Endothelial cell (in vitro differentiated cells): ENCODE data around the gene PPIG. TPM values are rescaled to one million over a fixed set of nuclear protein-coding genes. Genes with fewer than 3 reads are reported as not detected.
"Not testable (repeated sequence)": the region's sequence is repeated elsewhere in the genome, so short reads cannot be mapped to it uniquely, and the experiment has no call there.

Source experiments
- DNase-seq: peaks from one replicate; pipeline ENCODE4 v3.0.0; 2021; ENCODE audit warnings: low spot score
- H3K27ac Mint-ChIP-seq: one replicate; pipeline ENCODE4 v1.8.0; 2021; ENCODE audit warnings: mixed read lengths, inconsistent platforms; ENCODE audit not compliant: unreplicated experiment
- H3K27me3 Mint-ChIP-seq: one replicate; pipeline ENCODE4 v1.8.0; 2021; ENCODE audit warnings: mild to moderate bottlenecking, moderate library complexity, mixed read lengths, inconsistent platforms; ENCODE audit not compliant: unreplicated experiment
- H3K36me3 Mint-ChIP-seq: one replicate; pipeline ENCODE4 v1.8.0; 2021; ENCODE audit warnings: mild to moderate bottlenecking, low read depth, mixed read lengths, inconsistent platforms; ENCODE audit not compliant: unreplicated experiment
- H3K4me1 Mint-ChIP-seq: one replicate; pipeline ENCODE4 v1.8.0; 2021; ENCODE audit warnings: mild to moderate bottlenecking, mixed read lengths, inconsistent platforms; ENCODE audit not compliant: unreplicated experiment
- H3K4me3 Mint-ChIP-seq: one replicate; pipeline ENCODE4 v1.8.0; 2021; ENCODE audit warnings: mild to moderate bottlenecking, mixed read lengths, inconsistent platforms; ENCODE audit not compliant: unreplicated experiment
- H3K9me3 Mint-ChIP-seq: one replicate; pipeline ENCODE4 v1.8.0; 2021; ENCODE audit warnings: mixed read lengths, inconsistent platforms; ENCODE audit not compliant: unreplicated experiment
- long read RNA-seq: library from polyadenylated mRNA; unstranded; transcript quantifications from one replicate; pipeline ENCODE4 v2.0.0, GENCODE V29; 2020; ENCODE audit not compliant: unreplicated experiment
- total RNA-seq: library from RNA; stranded (reverse); fragmentation: NEBNext Ultra II Directional; extraction: Animal tissue kit (Norgen Biotek cat#: 25700); gene quantifications from one replicate; pipeline ENCODE4 v1.2.1, GENCODE V29; 2021; ENCODE audit not compliant: unreplicated experiment
- TF ChIP-seq, protein P1 (sequence below): fragments of 200-600 bp; sonication (generic); IDR thresholded peaks from one replicate; pipeline ENCODE4 v1.5.0; 2021; ENCODE audit warnings: antibody characterized with exemption; ENCODE audit not compliant: unreplicated experiment

Gene PPIG
- total RNA-seq = 50.8 TPM
- long read RNA-seq, full-length matches to known transcripts = 12 of 33 reads
- long read RNA-seq, partial matches to known transcripts = 15 of 33 reads
- long read RNA-seq, other reads (novel, unspliced or antisense) = 6 of 33 reads

DNA sequence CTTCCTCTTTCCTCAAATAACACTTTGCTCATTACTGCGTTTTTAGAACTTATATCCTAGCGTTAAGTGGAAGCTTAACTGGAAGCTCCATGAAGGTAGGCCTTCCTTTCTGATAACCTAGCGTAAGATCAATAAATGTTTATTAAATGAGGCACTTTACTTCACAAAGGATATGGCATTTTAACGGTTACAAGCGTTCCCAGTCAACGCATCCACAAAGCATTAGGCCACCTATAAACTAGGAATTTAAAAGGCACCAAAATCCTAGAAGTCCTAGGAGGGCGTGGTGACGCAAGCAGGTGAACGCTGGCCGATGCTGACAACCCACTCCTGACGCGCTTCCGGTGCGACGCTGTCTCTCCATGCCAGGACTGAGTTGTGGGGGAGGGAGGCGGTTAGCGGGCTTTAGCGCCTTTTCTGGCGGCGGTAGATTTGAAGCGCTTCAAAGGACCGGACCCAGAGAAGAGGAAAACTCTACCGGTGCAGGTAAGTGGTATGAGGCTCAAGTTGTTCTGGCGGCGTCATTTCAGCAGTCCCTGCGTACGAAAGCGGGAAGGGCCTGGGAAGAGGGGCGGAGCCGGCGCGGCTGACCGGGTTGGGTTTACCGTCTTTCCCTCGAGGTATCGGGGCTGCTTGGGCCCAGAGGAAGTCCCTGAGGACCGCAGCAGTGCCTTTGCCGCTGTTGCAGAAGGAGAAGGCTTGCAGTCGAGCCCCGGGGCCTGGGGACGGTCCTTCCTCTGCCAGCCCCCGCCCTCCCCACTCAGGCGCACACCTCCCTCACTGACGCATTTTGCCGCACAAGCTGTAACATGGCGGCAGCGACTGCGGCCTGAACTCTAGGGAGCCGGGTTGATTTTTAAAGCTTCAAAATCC, at the start of gene PPIG:
TSS of gene PPIG (plus strand) at position 347 of the 873 bp plus-strand sequence. CDS start 19,691 bp downstream, outside the sequence.
- no peaks in the 10 kb centered on the region for H3K9me3 Mint-ChIP-seq
- TF ChIP-seq, protein P1, sequence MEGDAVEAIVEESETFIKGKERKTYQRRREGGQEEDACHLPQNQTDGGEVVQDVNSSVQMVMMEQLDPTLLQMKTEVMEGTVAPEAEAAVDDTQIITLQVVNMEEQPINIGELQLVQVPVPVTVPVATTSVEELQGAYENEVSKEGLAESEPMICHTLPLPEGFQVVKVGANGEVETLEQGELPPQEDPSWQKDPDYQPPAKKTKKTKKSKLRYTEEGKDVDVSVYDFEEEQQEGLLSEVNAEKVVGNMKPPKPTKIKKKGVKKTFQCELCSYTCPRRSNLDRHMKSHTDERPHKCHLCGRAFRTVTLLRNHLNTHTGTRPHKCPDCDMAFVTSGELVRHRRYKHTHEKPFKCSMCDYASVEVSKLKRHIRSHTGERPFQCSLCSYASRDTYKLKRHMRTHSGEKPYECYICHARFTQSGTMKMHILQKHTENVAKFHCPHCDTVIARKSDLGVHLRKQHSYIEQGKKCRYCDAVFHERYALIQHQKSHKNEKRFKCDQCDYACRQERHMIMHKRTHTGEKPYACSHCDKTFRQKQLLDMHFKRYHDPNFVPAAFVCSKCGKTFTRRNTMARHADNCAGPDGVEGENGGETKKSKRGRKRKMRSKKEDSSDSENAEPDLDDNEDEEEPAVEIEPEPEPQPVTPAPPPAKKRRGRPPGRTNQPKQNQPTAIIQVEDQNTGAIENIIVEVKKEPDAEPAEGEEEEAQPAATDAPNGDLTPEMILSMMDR = no peak
- H3K4me1 Mint-ChIP-seq = peaks cover 19% of the 10 kb centered on the region
- no peaks in the 10 kb centered on the region for H3K36me3 Mint-ChIP-seq
- DNase-seq = peak; percentile 75
- peak within 1 kb of the TSS; percentile 99 for H3K4me3 Mint-ChIP-seq
- peaks cover 2% of the 10 kb centered on the region for H3K27me3 Mint-ChIP-seq
- peak within 1 kb of the TSS; percentile 96 for H3K27ac Mint-ChIP-seq

DNA sequence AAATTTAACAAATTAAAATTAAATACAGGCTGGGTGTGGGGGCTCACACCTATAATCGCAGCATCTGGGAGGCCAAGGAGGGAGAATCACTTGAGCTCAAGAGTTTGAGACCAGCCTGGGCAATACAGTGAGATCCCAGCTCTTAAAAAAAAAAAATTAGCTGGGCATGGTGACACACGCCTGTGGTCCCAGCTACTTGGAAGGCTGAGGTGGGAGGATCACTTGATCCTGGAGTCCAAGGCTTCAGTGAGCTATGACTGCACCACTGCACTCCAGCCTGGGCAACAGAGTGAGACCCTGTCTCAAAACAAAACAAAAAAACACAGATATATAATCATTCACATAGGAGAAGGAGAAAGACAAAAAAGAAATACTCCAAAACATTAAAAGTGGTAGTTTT, 44.7 kb upstream of the PPIG start:
- H3K9me3 Mint-ChIP-seq, DNase-seq, H3K4me3 Mint-ChIP-seq, H3K4me1 Mint-ChIP-seq, H3K27me3 Mint-ChIP-seq, H3K27ac Mint-ChIP-seq, H3K36me3 Mint-ChIP-seq: not testable (repeated sequence)

DNA sequence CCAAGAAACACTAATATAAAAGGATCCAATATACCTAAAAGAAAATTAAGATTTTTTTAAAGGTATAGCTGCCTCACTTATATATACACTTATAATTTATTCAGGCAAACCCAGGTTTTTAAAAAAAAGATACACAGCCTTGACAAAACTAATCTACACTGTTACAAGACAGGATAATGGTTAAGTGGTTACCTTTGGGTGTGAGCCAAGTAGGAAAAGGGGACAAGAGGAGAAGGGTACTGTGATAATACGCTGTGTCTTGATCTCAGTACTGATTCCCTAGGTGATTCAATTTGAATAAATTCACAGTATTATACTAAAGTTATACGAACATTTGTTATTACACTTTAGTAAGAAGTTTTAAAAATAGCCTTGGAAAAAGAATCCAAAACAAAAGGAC, 44.0 kb upstream of the PPIG start:
- H3K9me3 Mint-ChIP-seq = no peaks in the 10 kb centered on the region

DNA sequence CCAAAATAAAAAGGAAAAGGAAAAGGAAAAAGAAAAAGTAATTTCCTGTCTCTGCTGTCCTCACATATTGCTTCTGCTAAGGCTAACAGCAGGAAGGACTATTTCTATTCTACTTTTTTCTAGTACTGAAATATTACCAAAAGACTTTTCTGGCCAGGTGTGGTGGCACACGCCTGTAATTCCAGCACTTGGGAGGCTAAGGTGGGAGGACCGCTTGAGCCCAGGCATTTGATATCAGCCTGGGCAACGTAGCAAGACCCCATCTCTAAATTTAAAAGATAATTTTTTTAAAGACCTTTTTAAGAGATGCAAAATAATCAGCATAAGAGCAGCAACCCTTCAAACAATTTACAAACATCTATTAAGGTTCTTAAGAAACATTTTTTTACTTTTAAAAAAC, 41.7 kb upstream of the PPIG start:
- peak overlapping the region; percentile 83 for H3K27ac Mint-ChIP-seq
- TF ChIP-seq, protein P1 = no peak
- H3K4me3 Mint-ChIP-seq = no peak overlapping the region
- H3K27me3 Mint-ChIP-seq = no peaks in the 10 kb centered on the region
- H3K4me1 Mint-ChIP-seq = peaks cover 7% of the 10 kb centered on the region
- no peak for DNase-seq
- H3K9me3 Mint-ChIP-seq = no peaks in the 10 kb centered on the region
- H3K36me3 Mint-ChIP-seq = peaks cover 7% of the 10 kb centered on the region

More for the DNA sequence above, 44.0 kb upstream of the PPIG start:
- Mint-ChIP-seq H3K4me1 (peaks cover 7% of the 10 kb centered on the region), H3K27me3 (no peaks in the 10 kb centered on the region), H3K27ac (no peak overlapping the region), H3K4me3 (no peak overlapping the region), H3K36me3 (peaks cover 5% of the 10 kb centered on the region)
- TF ChIP-seq, protein P1 = no peak
- no peak for DNase-seq

DNA sequence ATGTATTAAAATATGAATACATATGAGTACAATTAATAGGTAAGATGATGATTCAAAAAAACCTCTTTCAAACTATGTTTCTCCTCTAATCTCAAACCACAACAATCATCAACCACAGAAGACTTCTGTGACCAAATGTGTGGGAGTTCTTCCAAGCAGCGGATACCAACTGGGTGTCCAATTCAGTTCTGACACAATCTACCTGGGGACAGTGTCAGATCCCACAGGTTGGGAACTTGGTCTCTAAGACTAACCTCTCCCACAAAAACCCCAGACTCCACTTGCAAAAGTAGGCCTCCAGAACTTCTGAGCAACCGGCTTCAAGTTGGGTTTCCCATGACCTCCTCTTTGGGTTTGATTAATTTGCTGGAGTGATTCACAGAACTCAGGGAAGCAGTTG, 37.4 kb upstream of the PPIG start:
- TF ChIP-seq, protein P1 = no peak
- H3K4me1 Mint-ChIP-seq = peaks cover 6% of the 10 kb centered on the region
- H3K36me3 Mint-ChIP-seq = peaks cover 6% of the 10 kb centered on the region
- H3K27me3 Mint-ChIP-seq = no peaks in the 10 kb centered on the region
- H3K4me3 Mint-ChIP-seq = no peak overlapping the region
- no peak for DNase-seq
- no peaks in the 10 kb centered on the region for H3K9me3 Mint-ChIP-seq
- H3K27ac Mint-ChIP-seq = no peak overlapping the region
